SU-DHL-6 (cell line): ENCODE results near the gene OLIG1.

Experiments
- H2AFZ ChIP-seq: fragments of 200-600 bp; sonication (generic); 2 replicates; pipeline ENCODE4 v1.6.1; 2014; ENCODE audit warnings: low read depth, mild to moderate bottlenecking, moderate library complexity, mixed read lengths, antibody characterized with exemption, low read length; ENCODE audit not compliant: severe bottlenecking
- H3F3A ChIP-seq: fragments of 200-600 bp; shearing (Covaris generic); 2 replicates; pipeline ENCODE4 v1.6.0; 2016; ENCODE audit warnings: antibody characterized with exemption, mild to moderate bottlenecking; ENCODE audit not compliant: insufficient read depth
- H3K27ac ChIP-seq: fragments of 200-600 bp; sonication (generic); 2 replicates; pipeline ENCODE4 v1.5.1; 2016; ENCODE audit warnings: low read depth, mild to moderate bottlenecking, low read length, moderate library complexity, mixed read lengths
- H3K27me3 ChIP-seq: fragments of 200-600 bp; sonication (generic), shearing (Covaris generic); 2 replicates; pipeline ENCODE4 v1.6.0; 2014; ENCODE audit warnings: mild to moderate bottlenecking, low read length
- H3K36me3 ChIP-seq: fragments of 200-600 bp; sonication (generic); 2 replicates; pipeline ENCODE4 v1.6.1; 2014; ENCODE audit warnings: mild to moderate bottlenecking, low read length, mixed read lengths
- H3K4me2 ChIP-seq: fragments of 300-600, 200-600 bp; shearing (Covaris generic), sonication (generic); 2 replicates; pipeline ENCODE4 v1.6.0; 2014; ENCODE audit warnings: low read length, low read depth, mild to moderate bottlenecking; ENCODE audit not compliant: poor library complexity, severe bottlenecking
- H3K4me3 ChIP-seq: fragments of 200-600 bp; sonication (generic); 2 replicates; pipeline ENCODE4 v1.5.1; 2014; ENCODE audit warnings: antibody characterized with exemption, low read length, mild to moderate bottlenecking, mixed read lengths; ENCODE audit not compliant: insufficient read depth, poor library complexity, severe bottlenecking
- H3K79me2 ChIP-seq: fragments of 200-600 bp; sonication (generic); 2 replicates; pipeline ENCODE4 v1.6.1; 2014; ENCODE audit warnings: mild to moderate bottlenecking, low read length, moderate library complexity; ENCODE audit not compliant: insufficient read depth
- H3K9ac ChIP-seq: fragments of 200-600 bp; sonication (generic); 2 replicates; pipeline ENCODE4 v1.7.0; 2014; ENCODE audit warnings: mild to moderate bottlenecking, low read length
- H3K9me2 ChIP-seq: fragments of 200-600 bp; sonication (generic); replicated peaks from 2 replicates; pipeline ENCODE4 v1.6.1; 2014; ENCODE audit warnings: low read length; ENCODE audit not compliant: insufficient read depth
- H3K9me3 ChIP-seq: fragments of 200-600 bp; sonication (generic); 2 replicates; pipeline ENCODE4 v1.6.1; 2014; ENCODE audit warnings: low read length, mixed read lengths; ENCODE audit not compliant: insufficient read depth
- H4K20me1 ChIP-seq: fragments of 200-600 bp; sonication (generic); 2 replicates; pipeline ENCODE4 v1.6.1; 2014; ENCODE audit warnings: low read depth, mild to moderate bottlenecking, antibody characterized with exemption, low read length, moderate library complexity, mixed read lengths
- EZH2phosphoT487 ChIP-seq: fragments of 200-600 bp; sonication (generic), shearing (Covaris generic); conservative IDR thresholded peaks from 2 replicates; pipeline ENCODE4 v1.6.1; 2018; ENCODE audit warnings: mild to moderate bottlenecking, antibody characterized with exemption, low read length, moderate library complexity, mixed read lengths
- TF ChIP-seq, protein P1 (sequence below): fragments of 200-600 bp; sonication (generic); IDR thresholded peaks from one replicate; pipeline ENCODE4 v1.5.1; 2017; ENCODE audit warnings: antibody characterized with exemption, mild to moderate bottlenecking, low read length, moderate library complexity; ENCODE audit not compliant: insufficient read depth, poor library complexity, severe bottlenecking

Gene OLIG1

DNA sequence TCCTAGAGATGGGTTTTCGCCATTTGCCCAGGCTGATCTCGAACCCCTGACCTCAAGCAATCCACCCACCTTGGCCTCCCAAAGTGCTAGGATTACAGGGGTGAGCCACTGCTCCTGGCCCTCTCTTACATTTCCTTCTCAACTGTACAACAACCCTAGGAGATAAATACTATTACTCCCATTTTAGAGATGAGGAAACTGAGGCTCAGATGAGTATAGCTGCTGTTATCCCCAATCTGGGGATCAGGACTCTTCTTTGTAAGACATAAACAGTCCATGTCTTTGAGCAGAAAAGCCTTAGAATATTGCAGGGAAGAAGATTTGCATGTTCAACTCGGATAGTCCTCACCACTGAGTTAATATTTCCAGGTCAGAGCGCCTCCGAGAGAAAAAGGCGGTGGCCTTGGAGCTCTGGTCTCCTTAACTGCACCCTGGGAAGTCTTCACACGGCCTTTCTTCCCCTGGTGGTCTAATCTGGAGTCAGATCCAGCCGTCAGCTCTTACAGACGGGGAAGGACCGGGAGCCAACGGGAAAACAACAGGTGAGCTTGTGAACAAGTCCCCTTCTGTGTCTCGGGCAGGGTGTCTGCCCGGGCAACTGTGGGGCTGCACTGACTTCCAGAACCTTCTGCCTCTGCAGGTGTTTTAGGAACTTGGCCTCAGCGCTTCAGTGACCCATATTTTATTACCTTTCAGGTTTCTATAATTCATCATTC is 5.9 kb upstream of the OLIG1 start:
- no peak overlapping the region for H3K4me2 ChIP-seq
- H3F3A ChIP-seq, result no peaks in the 10 kb centered on the region
- no peaks in the 10 kb centered on the region for H3K36me3 ChIP-seq
- H2AFZ ChIP-seq, result no peak overlapping the region
- H4K20me1 ChIP-seq, result no peaks in the 10 kb centered on the region
- H3K4me3 ChIP-seq, result no peak overlapping the region
- no peak overlapping the region for H3K27ac ChIP-seq
- H3K27me3 ChIP-seq, result no peaks in the 10 kb centered on the region
- TF ChIP-seq EZH2phosphoT487, result no peak
- TF ChIP-seq, protein P1, sequence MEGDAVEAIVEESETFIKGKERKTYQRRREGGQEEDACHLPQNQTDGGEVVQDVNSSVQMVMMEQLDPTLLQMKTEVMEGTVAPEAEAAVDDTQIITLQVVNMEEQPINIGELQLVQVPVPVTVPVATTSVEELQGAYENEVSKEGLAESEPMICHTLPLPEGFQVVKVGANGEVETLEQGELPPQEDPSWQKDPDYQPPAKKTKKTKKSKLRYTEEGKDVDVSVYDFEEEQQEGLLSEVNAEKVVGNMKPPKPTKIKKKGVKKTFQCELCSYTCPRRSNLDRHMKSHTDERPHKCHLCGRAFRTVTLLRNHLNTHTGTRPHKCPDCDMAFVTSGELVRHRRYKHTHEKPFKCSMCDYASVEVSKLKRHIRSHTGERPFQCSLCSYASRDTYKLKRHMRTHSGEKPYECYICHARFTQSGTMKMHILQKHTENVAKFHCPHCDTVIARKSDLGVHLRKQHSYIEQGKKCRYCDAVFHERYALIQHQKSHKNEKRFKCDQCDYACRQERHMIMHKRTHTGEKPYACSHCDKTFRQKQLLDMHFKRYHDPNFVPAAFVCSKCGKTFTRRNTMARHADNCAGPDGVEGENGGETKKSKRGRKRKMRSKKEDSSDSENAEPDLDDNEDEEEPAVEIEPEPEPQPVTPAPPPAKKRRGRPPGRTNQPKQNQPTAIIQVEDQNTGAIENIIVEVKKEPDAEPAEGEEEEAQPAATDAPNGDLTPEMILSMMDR, result no peak
- H3K9me3 ChIP-seq, result no peaks in the 10 kb centered on the region
- no peak overlapping the region for H3K9ac ChIP-seq
- H3K9me2 ChIP-seq, result no peaks in the 10 kb centered on the region
- H3K79me2 ChIP-seq, result no peaks in the 10 kb centered on the region

DNA sequence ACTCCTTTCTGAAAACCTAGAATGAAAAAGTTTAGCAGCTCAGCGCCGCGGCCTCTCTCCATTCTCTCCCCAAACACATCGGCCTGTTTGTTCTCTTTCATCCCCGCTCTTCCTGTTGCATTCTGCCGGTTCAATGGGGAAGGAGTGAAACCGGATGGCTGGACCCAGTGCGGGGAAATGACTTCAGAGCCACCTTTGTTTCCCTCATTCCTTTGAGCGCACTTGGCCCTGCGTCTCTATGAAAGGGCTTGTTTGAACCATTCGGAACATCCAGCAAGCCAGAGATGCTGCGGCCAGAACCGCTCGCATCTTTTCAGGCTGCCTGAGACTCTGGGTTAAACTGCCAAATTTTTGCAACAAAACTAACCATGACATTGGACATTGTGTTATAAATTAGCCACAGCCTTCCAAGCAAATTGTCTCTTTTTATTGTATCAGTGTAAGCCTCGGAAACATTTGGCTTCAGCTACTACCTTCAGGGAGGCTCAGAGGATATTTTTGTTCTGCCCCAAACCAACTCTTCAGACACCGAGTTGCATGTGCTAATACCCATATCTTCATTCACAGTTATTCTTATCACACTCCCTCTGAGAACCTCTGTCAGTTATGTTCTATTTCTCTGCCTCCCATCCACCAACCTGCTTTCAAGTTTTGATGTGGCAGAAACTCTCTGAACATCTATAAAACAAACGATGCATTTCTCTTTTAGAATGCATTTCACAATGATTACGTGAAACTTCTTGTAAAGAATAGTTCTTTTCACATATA is 5.1 kb upstream of the OLIG1 start:
- Histone ChIP-seq H3K9me2 (no peaks in the 10 kb centered on the region), H3K9me3 (no peaks in the 10 kb centered on the region), H3K36me3 (no peaks in the 10 kb centered on the region), H3K4me3 (no peak overlapping the region), H3K79me2 (no peaks in the 10 kb centered on the region), H3K27ac (no peak overlapping the region), H2AFZ (no peak overlapping the region), H4K20me1 (no peaks in the 10 kb centered on the region), H3F3A (no peaks in the 10 kb centered on the region), H3K27me3 (no peaks in the 10 kb centered on the region), H3K4me2 (no peak overlapping the region), H3K9ac (no peak overlapping the region)
- TF ChIP-seq, protein P1, result no peak

DNA sequence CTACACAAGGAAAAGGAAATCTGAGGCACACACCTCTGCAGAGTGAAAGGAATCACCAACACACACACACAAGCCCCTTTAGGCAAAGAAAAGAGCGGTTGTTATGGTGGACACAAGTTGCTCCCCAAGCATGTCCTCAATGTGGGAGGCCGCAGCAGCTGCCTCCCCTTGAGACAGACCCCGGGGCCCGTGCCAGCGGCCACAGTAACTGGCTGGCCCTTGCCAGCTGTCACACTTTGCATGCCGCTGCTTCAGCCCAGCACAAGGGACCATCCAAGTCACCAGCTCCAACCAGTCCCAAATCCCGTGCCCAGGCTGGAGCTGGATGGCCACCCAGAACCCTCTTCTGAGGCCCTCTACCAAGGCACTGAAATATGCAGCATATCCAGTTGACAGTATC is 2.9 kb upstream of the OLIG1 start:
- H3K27ac ChIP-seq, result no peak overlapping the region
- no peaks in the 10 kb centered on the region for H3K9me3 ChIP-seq
- H3K9me2 ChIP-seq, result no peaks in the 10 kb centered on the region
- H3K79me2 ChIP-seq, result no peaks in the 10 kb centered on the region
- H3K4me2 ChIP-seq, result no peak overlapping the region
- no peak overlapping the region for H3K4me3 ChIP-seq
- no peak for TF ChIP-seq EZH2phosphoT487
- TF ChIP-seq, protein P1, result no peak
- no peaks in the 10 kb centered on the region for H3F3A ChIP-seq
- no peaks in the 10 kb centered on the region for H3K36me3 ChIP-seq
- no peak overlapping the region for H2AFZ ChIP-seq
- no peaks in the 10 kb centered on the region for H4K20me1 ChIP-seq
- H3K27me3 ChIP-seq, result no peaks in the 10 kb centered on the region
- H3K9ac ChIP-seq, result no peak overlapping the region
